Mesodermal cell (in vitro differentiated cells): ENCODE data around the gene RNF138.
"Not testable (repeated sequence)": the region's sequence is repeated elsewhere in the genome, so short reads cannot be mapped to it uniquely, and the experiment has no call there.

Experiments used
- H3K27ac ChIP-seq: 2 replicates; pipeline ENCODE4 v1.7.0; 2013; ENCODE audit warnings: mild to moderate bottlenecking, low read depth, low read length, moderate library complexity; ENCODE audit not compliant: severe bottlenecking
- H3K36me3 ChIP-seq: 2 replicates; pipeline ENCODE4 v1.7.1; 2013; ENCODE audit warnings: mild to moderate bottlenecking, low read length, moderate library complexity; ENCODE audit not compliant: control insufficient read depth, insufficient read depth
- H3K4me1 ChIP-seq: one replicate; pipeline ENCODE4 v1.7.1; 2013; ENCODE audit warnings: mild to moderate bottlenecking, low read length; ENCODE audit not compliant: insufficient read depth, control insufficient read depth, poor library complexity, severe bottlenecking
- H3K4me3 ChIP-seq: 2 replicates; pipeline ENCODE4 v1.7.0; 2013; ENCODE audit warnings: low read length, control low read depth, mild to moderate bottlenecking; ENCODE audit not compliant: insufficient read depth, poor library complexity, severe bottlenecking; ENCODE audit errors: extremely low read depth
- H3K9me3 ChIP-seq: 2 replicates; pipeline ENCODE4 v1.7.1; 2013; ENCODE audit warnings: mild to moderate bottlenecking, low read length, moderate library complexity; ENCODE audit not compliant: control insufficient read depth
- WGBS, 2 experiments: methylation state at CpG; one replicate each; pipeline ENCODE4 v1.1.5; 2013; ENCODE audit warnings: missing lambda C conversion rate in 2 of 2; ENCODE audit not compliant: insufficient coverage in 2 of 2; 5-methylcytosine and 5-hydroxymethylcytosine counted together

RNF138 gene

GRCh38 chr18:32074206-32074605 lies 17.5 kb upstream of the RNF138 start:
- no CpG with 5 or more reads among the region's 1 CpG for WGBS, 2 experiments
- Histone ChIP-seq H3K9me3 (no peaks in the 10 kb centered on the region), H3K27ac (no peak overlapping the region), H3K4me1 (no peaks in the 10 kb centered on the region), H3K36me3 (no peaks in the 10 kb centered on the region), H3K4me3 (no peak overlapping the region)

DNA sequence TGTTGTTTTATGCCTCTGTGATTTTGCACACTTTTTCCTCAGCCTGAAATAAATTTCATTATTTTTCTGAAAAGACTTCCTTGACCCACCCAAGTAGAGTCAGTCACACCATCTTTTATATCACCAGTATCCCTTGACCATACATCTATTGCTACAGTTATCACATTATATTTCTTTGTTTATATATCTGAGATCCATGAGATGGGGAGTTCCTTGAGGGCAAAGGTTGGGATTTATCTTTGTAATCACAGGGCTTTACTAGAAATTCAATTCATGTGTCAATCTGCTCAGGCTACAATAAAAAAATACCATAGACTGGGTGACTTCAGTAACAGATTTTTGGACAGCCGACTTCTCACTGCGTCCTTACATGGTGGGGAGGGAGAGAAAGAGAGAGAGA lies 12.8 kb upstream of the RNF138 start:
- WGBS, 2 experiments, result no CpG with 5 or more reads among the region's 2 CpGs
- Histone ChIP-seq H3K4me3 (no peak overlapping the region), H3K27ac (no peak overlapping the region), H3K4me1 (no peaks in the 10 kb centered on the region), H3K36me3 (no peaks in the 10 kb centered on the region), H3K9me3 (no peaks in the 10 kb centered on the region)

DNA sequence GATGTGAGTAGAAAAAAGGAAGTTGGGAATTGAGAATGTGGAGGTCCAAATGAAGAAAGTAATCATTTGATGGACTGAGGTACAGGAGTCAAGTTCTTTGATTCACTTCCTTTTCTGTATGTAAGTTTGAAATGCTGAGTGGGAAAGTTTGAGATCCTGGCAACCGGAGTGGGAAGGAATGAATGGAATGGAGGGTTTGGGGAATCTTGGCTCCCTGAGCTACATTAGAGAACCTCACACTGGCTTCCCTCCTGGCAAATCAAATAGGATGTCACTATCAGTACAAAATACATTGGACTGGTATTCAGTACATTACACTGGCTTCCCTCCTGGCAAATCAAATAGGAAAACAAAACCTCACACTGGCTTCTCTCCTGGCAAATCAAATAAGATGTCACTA lies 9.8 kb upstream of the RNF138 start:
- Histone ChIP-seq H3K4me3 (no peak overlapping the region), H3K9me3 (no peaks in the 10 kb centered on the region), H3K4me1 (no peaks in the 10 kb centered on the region), H3K36me3 (no peaks in the 10 kb centered on the region), H3K27ac (no peak overlapping the region)
- WGBS, 2 experiments, result 80% methylated on average over 1 of the region's 1 CpG; no CpG with 5 or more reads in 1 of the 2 experiments

- no peaks in the 10 kb centered on the region for H3K9me3 ChIP-seq
- no peak overlapping the region for H3K27ac ChIP-seq
- WGBS, 2 experiments, result 82 to 93% methylated on average over 6 to 8 of the region's 8 CpGs
- H3K36me3 ChIP-seq, result no peaks in the 10 kb centered on the region
- H3K4me3 ChIP-seq, result no peak overlapping the region
- no peaks in the 10 kb centered on the region for H3K4me1 ChIP-seq
Measured at GRCh38 chr18:32083781-32084180, 7.9 kb upstream of the RNF138 start.

DNA sequence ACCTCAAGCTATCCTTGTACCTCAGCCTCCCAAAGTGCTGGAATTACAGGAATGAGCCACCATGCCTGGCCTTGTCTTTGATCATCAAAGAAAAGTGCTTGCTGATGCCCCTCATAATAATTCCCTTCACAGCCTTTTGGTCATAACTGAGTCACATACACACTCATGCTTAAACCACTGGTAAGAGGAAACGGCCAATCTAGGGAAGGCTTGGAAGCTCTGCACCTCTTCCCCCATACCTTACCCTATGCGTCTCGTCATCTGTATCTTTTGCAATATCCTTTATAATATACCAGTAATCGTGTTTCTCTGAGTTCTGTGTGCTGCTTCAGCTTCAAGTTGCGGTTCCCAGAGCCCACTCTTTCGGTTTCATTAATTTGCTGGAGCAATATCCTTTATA lies 4.8 kb upstream of the RNF138 start:
- no peaks in the 10 kb centered on the region for H3K9me3 ChIP-seq
- H3K4me3 ChIP-seq, result no peak overlapping the region
- H3K27ac ChIP-seq, result no peak overlapping the region
- WGBS, 2 experiments, result 86 to 91% methylated on average over 6 of the region's 6 CpGs
- no peaks in the 10 kb centered on the region for H3K4me1 ChIP-seq
- no peaks in the 10 kb centered on the region for H3K36me3 ChIP-seq

DNA sequence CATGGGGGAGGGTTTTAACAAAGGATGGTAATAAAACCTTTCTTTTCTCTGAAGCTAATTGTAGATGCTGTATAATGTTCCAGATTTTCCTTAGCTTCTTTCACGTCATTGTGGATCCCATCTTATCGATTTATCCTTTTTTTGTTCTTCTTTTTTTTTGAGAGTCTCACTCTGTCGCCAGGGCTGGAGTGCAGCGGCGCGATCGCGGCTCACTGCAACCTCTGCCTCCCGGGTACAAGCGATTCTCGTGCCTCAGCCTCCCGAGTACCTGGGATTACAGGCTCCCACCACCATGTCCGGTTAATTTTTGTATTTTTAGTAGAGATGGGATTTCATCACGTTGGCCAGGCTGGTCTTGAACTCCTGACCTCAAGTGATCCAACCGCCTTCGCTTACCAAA lies 843 bp upstream of the RNF138 start:
- WGBS, 2 experiments, result 80 to 100% methylated on average over 7 to 13 of the region's 16 CpGs
- Histone ChIP-seq H3K36me3 (peaks cover 14% of the 10 kb centered on the region), H3K4me1 (peaks cover 14% of the 10 kb centered on the region)
- not testable (repeated sequence) for H3K4me3 ChIP-seq, H3K27ac ChIP-seq, H3K9me3 ChIP-seq

DNA sequence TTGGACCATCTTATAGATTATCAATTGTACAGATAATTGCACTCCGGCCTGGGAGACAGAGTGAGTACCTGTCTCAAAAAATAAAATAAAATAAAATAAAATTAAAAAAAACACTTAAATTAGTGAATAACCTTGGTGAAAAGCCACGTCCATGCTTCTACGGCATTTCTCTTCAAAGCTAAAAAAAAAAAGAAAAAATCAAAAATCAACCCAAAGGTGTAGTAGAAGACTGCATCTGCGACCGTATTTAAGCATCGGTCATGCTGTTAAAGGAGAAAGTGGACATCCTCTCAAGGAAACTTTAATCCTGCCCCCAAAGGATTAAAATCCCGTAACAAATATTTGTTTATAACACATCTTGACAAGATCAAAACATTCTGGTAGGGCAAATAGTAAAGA lies 350 bp upstream of the RNF138 start:
- peak overlapping the region; percentile 80 for H3K4me3 ChIP-seq

DNA sequence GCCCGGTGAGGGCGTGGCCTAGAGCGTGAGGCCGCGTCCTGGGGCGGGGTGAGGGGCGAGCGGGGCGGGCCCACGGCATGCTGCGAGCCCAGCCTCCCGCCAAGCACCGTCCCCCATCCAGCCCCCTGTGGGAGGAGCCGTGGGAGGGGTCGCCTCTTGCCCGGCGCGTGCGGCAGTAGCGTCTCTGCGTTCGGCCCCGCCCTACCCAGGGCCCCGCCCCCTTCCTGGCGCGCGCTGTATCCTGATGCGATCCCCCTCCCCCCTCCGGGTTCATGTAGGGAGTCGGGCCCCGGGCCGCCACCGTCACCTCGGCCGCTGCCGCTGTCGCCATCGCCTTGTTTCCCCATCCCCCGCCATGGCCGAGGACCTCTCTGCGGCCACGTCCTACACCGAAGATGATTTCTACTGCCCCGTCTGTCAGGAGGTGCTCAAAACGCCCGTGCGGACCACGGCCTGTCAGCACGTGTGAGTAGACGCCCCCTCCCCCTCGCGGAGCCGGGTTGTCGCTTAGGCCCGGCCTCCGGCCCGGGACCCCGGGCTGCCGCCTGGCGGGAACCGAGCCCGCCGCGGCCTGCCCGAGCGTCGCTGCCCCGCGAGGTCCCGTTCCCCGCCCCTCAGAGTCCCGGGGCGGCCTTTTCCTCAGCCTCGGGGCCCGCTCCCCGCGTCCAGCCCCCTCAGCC lies 888 bp downstream of the RNF138 start:
- peaks cover 16% of the 10 kb centered on the region for H3K4me1 ChIP-seq
- 0 to 1% methylated on average over 29 to 47 of the region's 77 CpGs for WGBS, 2 experiments
- peak overlapping the region; percentile 80 for H3K4me3 ChIP-seq

More for the DNA sequence above, 350 bp upstream of the RNF138 start:
- Histone ChIP-seq H3K4me1 (peaks cover 16% of the 10 kb centered on the region), H3K27ac (peak overlapping the region; percentile 98), H3K36me3 (peaks cover 19% of the 10 kb centered on the region), H3K9me3 (no peaks in the 10 kb centered on the region)
- no CpG with 5 or more reads among the region's 7 CpGs for WGBS, 2 experiments

DNA sequence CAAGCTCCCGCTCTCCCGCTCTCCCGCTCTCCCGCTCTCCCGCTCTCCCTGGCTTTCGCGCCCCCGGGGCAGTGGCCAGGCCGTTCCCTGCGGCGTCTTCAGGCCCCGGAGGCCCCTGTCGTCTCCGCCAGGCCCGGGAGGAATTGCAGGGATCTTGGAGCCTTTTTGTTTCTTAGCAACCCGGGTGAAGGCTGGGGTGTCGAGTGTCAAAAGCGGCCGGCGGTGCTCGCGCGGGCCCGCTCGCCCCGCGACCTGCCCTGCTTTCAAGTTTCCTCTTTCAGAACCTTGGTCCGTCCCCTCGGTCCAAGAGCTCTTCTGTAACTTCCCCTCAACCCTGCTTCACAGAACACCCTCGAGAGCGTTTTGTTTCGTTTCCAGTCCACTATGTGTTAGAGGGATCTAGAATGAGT lies 1.4 kb downstream of the RNF138 start:
- peaks cover 16% of the 10 kb centered on the region for H3K4me1 ChIP-seq
- peaks cover 27% of the 10 kb centered on the region for H3K36me3 ChIP-seq
- no peaks in the 10 kb centered on the region for H3K9me3 ChIP-seq
- peak overlapping the region; percentile 80 for H3K4me3 ChIP-seq
- 0% methylated on average over 16 to 27 of the region's 32 CpGs for WGBS, 2 experiments
- H3K27ac ChIP-seq, result peak overlapping the region; percentile 98

More for the DNA sequence above, 888 bp downstream of the RNF138 start:
- Histone ChIP-seq H3K9me3 (no peaks in the 10 kb centered on the region), H3K36me3 (peaks cover 27% of the 10 kb centered on the region), H3K27ac (peak overlapping the region; percentile 98)

DNA sequence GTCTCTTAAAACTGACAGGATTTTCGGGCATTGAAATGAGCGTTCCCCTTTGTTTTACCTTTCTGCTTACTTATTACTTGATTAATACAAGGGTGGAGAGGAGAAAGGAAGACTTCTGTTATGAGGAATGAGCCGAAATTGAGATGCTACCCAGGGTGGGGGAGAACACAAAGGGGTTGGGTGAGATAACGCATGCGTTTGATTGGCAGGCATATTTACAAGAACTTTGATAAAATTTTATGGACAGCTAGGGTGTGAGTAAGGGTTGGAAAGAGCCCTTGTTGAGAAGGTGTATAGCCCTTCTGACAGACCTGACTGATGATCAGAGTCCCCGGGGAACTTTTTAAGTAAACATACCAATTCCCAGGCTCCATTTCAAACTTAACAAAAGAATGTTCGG lies 1.8 kb downstream of the RNF138 start:
- 10 to 11% methylated on average over 3 of the region's 7 CpGs for WGBS, 2 experiments
- Histone ChIP-seq H3K4me3 (peak overlapping the region; percentile 80), H3K9me3 (no peaks in the 10 kb centered on the region), H3K36me3 (peaks cover 27% of the 10 kb centered on the region), H3K4me1 (peaks cover 16% of the 10 kb centered on the region), H3K27ac (peak overlapping the region; percentile 98)

- H3K36me3 ChIP-seq, result peaks cover 34% of the 10 kb centered on the region
- peaks cover 16% of the 10 kb centered on the region for H3K4me1 ChIP-seq
- 90 to 91% methylated on average over 3 to 5 of the region's 7 CpGs for WGBS, 2 experiments
- H3K9me3 ChIP-seq, result no peaks in the 10 kb centered on the region
- no peak overlapping the region for H3K4me3 ChIP-seq
- no peak overlapping the region for H3K27ac ChIP-seq
Measured at GRCh38 chr18:32095192-32095899, 3.7 kb downstream of the RNF138 start.
